C4-2B (cell line): ENCODE data around the gene GAS7.

Source experiments
- CTCF ChIP-seq: fragments of 450-650 bp; conservative IDR thresholded peaks from 2 replicates; pipeline ENCODE4 v1.5.1; 2017; ENCODE audit warnings: mild to moderate bottlenecking
- ZFX ChIP-seq: fragments of 450-650 bp; IDR thresholded peaks from 2 replicates; pipeline ENCODE4 v1.6.1; 2017

GRCh38 chr17:10092595-10092994, 105.8 kb downstream of the GAS7 start:
- no peak for TF ChIP-seq CTCF
- no peak for TF ChIP-seq ZFX
